Measurements from ENCODE around the gene ALPK3.
"Not testable (repeated sequence)": the region's sequence is repeated elsewhere in the genome, so short reads cannot be mapped to it uniquely, and the experiment has no call there.

Gene ALPK3

DNA sequence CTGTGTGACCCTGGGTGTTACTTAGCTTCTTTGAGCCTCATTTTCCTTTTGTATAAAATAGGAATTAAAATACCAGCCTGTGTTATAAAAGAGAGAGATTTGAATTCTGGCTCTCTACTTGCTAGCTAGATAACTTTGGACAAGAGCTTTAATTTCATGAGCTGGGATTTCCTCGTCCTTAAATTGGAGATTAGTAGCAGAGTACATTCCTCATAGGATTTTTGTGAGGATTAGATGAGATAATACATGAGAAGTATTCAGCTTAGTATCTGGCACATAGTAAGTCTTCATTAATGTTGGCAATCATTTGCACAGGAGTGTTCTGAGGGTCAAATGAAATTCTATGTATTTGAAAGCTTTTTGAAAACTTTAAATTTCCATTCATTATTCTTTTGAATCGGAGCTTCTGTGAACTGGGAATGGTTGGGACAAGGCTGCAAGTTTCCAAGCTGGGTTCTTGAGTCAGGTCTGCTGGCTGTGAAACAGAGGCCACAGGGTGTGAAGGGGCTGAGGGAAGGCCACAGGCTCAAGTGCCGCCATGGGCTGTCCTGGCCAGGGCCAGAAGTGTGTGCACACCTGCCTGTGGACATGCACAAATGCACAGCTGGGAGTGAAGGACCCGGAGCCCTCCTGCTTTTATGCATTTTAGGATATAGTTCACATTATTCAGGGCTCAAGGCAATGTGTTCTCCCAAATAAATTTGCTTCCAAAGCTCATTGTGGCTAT, 17.2 kb downstream of the ALPK3 start:
- Histone ChIP-seq H3K9ac (ENCODE audit: low read depth, low read length) (no peak overlapping the region), H3K27ac (ENCODE audit: low read depth, low read length) (no peak overlapping the region), H3K36me3 (ENCODE audit: control insufficient read depth, insufficient read depth, low read length) (peaks cover 5% of the 10 kb centered on the region; the same call in 1 of the 2 replicates), H3K4me3 (ENCODE audit: low read depth, low read length) (no peak overlapping the region), H3K27me3 (ENCODE audit: control insufficient read depth, insufficient read depth, low read length) (no peaks in the 10 kb centered on the region), H3K9me3 (ENCODE audit: control insufficient read depth, insufficient read depth, low read length) (no peaks in the 10 kb centered on the region), H3K4me1 (ENCODE audit: control insufficient read depth, insufficient read depth, low read length) (no peaks in the 10 kb centered on the region)

DNA sequence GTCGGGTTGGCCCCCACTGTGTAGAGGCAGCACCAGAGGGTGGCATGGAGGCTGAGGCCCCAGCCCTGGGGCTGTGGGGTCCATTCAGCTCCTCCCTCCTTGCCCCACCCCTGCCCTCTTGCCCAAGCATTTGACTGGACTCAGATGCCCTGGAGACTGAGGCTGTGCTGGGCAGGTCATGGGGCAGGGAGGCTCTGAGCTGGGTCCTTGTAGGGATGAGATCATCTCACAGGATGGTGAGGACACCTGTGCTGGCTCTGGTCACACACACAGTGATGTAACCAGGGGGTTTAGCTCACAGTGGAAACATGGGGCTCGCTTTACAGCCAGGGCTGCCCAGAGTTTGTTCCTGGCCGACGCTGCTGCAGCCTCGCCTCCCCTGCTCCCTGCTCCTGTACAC, 17.8 kb downstream of the ALPK3 start:
- Histone ChIP-seq H3K27ac (ENCODE audit: low read depth, low read length) (no peak overlapping the region), H3K9ac (ENCODE audit: low read depth, low read length) (no peak overlapping the region)

GRCh38 chr15:84835661-84836337, 18.6 kb downstream of the ALPK3 start:
- Histone ChIP-seq H3K4me3 (ENCODE audit: low read depth, low read length) (no peak overlapping the region), H3K27me3 (ENCODE audit: control insufficient read depth, insufficient read depth, low read length) (no peaks in the 10 kb centered on the region), H3K36me3 (ENCODE audit: control insufficient read depth, insufficient read depth, low read length) (peaks cover 8% of the 10 kb centered on the region), H3K4me1 (ENCODE audit: control insufficient read depth, insufficient read depth, low read length) (no peaks in the 10 kb centered on the region), H3K27ac (ENCODE audit: low read depth, low read length) (no peak overlapping the region), H3K9me3 (ENCODE audit: control insufficient read depth, insufficient read depth, low read length) (no peaks in the 10 kb centered on the region), H3K9ac (ENCODE audit: low read depth, low read length) (no peak overlapping the region)

More for the DNA sequence above, 17.8 kb downstream of the ALPK3 start:
- H3K4me3 ChIP-seq (ENCODE audit: low read depth, low read length), result no peak overlapping the region
- H3K27me3 ChIP-seq (ENCODE audit: control insufficient read depth, insufficient read depth, low read length), result no peaks in the 10 kb centered on the region
- H3K9me3 ChIP-seq (ENCODE audit: control insufficient read depth, insufficient read depth, low read length), result no peaks in the 10 kb centered on the region
- peaks cover 5% of the 10 kb centered on the region; the same call in 1 of the 2 replicates for H3K36me3 ChIP-seq (ENCODE audit: control insufficient read depth, insufficient read depth, low read length)
- no peaks in the 10 kb centered on the region for H3K4me1 ChIP-seq (ENCODE audit: control insufficient read depth, insufficient read depth, low read length)

- no peak overlapping the region for H3K27ac ChIP-seq (ENCODE audit: low read depth, low read length)
- no peaks in the 10 kb centered on the region for H3K27me3 ChIP-seq (ENCODE audit: control insufficient read depth, insufficient read depth, low read length)
- no peaks in the 10 kb centered on the region for H3K9me3 ChIP-seq (ENCODE audit: control insufficient read depth, insufficient read depth, low read length)
- no peaks in the 10 kb centered on the region for H3K4me1 ChIP-seq (ENCODE audit: control insufficient read depth, insufficient read depth, low read length)
- peaks cover 8% of the 10 kb centered on the region for H3K36me3 ChIP-seq (ENCODE audit: control insufficient read depth, insufficient read depth, low read length)
- no peak overlapping the region for H3K4me3 ChIP-seq (ENCODE audit: low read depth, low read length)
- H3K9ac ChIP-seq (ENCODE audit: low read depth, low read length), result no peak overlapping the region
Measured at GRCh38 chr15:84836844-84837243, 19.7 kb downstream of the ALPK3 start.

DNA sequence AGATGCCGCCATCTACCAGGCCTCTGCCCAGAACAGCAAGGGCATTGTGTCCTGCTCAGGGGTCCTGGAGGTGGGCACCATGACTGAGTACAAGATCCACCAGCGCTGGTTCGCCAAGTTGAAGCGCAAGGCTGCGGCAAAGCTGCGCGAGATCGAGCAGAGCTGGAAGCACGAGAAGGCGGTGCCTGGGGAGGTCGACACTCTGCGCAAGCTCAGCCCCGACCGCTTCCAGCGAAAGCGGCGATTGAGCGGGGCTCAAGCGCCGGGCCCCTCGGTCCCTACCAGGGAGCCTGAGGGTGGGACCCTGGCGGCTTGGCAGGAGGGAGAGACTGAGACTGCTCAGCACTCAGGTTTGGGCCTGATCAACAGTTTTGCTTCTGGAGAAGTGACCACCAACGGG, 22.6 kb downstream of the ALPK3 start:
- Histone ChIP-seq H3K27me3 (ENCODE audit: control insufficient read depth, insufficient read depth, low read length) (no peaks in the 10 kb centered on the region), H3K4me3 (ENCODE audit: low read depth, low read length) (no peak overlapping the region), H3K9ac (ENCODE audit: low read depth, low read length) (no peak overlapping the region), H3K4me1 (ENCODE audit: control insufficient read depth, insufficient read depth, low read length) (no peaks in the 10 kb centered on the region), H3K9me3 (ENCODE audit: control insufficient read depth, insufficient read depth, low read length) (no peaks in the 10 kb centered on the region), H3K36me3 (ENCODE audit: control insufficient read depth, insufficient read depth, low read length) (peaks cover 8% of the 10 kb centered on the region), H3K27ac (ENCODE audit: low read depth, low read length) (no peak overlapping the region)

DNA sequence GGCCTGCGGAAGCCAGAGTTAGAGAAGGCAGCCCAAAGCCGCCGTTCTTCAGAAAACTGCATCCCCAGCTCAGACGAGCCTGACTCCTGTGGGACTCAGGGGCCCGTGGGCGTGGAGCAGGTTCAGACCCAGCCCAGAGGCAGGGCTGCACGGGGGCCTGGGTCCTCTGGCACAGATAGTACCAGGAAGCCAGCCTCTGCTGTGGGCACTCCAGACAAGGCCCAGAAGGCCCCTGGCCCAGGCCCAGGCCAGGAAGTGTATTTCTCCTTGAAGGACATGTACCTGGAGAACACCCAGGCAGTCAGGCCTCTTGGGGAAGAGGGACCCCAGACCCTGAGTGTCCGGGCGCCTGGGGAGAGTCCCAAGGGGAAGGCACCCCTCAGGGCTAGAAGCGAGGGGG, 23.1 kb downstream of the ALPK3 start:
- peaks cover 8% of the 10 kb centered on the region for H3K36me3 ChIP-seq (ENCODE audit: control insufficient read depth, insufficient read depth, low read length)
- H3K4me1 ChIP-seq (ENCODE audit: control insufficient read depth, insufficient read depth, low read length), result no peaks in the 10 kb centered on the region
- H3K27ac ChIP-seq (ENCODE audit: low read depth, low read length), result no peak overlapping the region
- H3K9me3 ChIP-seq (ENCODE audit: control insufficient read depth, insufficient read depth, low read length), result no peaks in the 10 kb centered on the region
- no peaks in the 10 kb centered on the region for H3K27me3 ChIP-seq (ENCODE audit: control insufficient read depth, insufficient read depth, low read length)
- no peak overlapping the region for H3K4me3 ChIP-seq (ENCODE audit: low read depth, low read length)
- no peak overlapping the region for H3K9ac ChIP-seq (ENCODE audit: low read depth, low read length)

GRCh38 chr15:84840741-84841429, 23.7 kb downstream of the ALPK3 start:
- no peaks in the 10 kb centered on the region for H3K27me3 ChIP-seq (ENCODE audit: control insufficient read depth, insufficient read depth, low read length)
- no peak overlapping the region for H3K9ac ChIP-seq (ENCODE audit: low read depth, low read length)
- no peaks in the 10 kb centered on the region for H3K9me3 ChIP-seq (ENCODE audit: control insufficient read depth, insufficient read depth, low read length)
- no peak overlapping the region for H3K4me3 ChIP-seq (ENCODE audit: low read depth, low read length)
- no peak overlapping the region for H3K27ac ChIP-seq (ENCODE audit: low read depth, low read length)
- peaks cover 8% of the 10 kb centered on the region for H3K36me3 ChIP-seq (ENCODE audit: control insufficient read depth, insufficient read depth, low read length)
- no peaks in the 10 kb centered on the region for H3K4me1 ChIP-seq (ENCODE audit: control insufficient read depth, insufficient read depth, low read length)

DNA sequence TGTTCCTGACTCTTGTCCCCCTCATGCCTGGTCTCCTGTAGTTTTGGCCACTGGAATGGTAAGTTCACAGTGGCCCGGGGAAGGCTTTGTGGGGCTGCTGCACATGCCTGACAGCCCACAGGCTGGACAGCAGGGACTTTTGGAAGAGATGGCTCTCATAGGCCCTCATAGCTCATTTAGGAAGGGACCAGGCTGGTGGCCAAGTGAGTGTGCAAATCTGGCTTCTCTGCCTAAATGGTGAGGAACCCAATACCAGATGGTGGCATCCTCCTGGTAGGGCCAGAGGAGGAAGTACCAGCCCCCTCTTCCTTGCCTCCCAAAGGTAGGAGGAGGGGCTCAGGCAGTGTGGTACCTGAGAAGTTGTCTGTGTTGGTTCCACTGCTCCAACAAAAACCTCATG, 25.6 kb downstream of the ALPK3 start:
- H3K27me3 ChIP-seq (ENCODE audit: control insufficient read depth, insufficient read depth, low read length), result no peaks in the 10 kb centered on the region
- H3K9me3 ChIP-seq (ENCODE audit: control insufficient read depth, insufficient read depth, low read length), result no peaks in the 10 kb centered on the region
- no peak overlapping the region for H3K27ac ChIP-seq (ENCODE audit: low read depth, low read length)
- H3K9ac ChIP-seq (ENCODE audit: low read depth, low read length), result no peak overlapping the region
- H3K36me3 ChIP-seq (ENCODE audit: control insufficient read depth, insufficient read depth, low read length), result peaks cover 8% of the 10 kb centered on the region
- H3K4me1 ChIP-seq (ENCODE audit: control insufficient read depth, insufficient read depth, low read length), result no peaks in the 10 kb centered on the region
- no peak overlapping the region for H3K4me3 ChIP-seq (ENCODE audit: low read depth, low read length)

GRCh38 chr15:84844964-84845363, 27.8 kb downstream of the ALPK3 start:
- H3K27ac ChIP-seq (ENCODE audit: low read depth, low read length), result no peak overlapping the region
- peaks cover 3% of the 10 kb centered on the region; the same call in 1 of the 2 replicates for H3K36me3 ChIP-seq (ENCODE audit: control insufficient read depth, insufficient read depth, low read length)
- H3K9ac ChIP-seq (ENCODE audit: low read depth, low read length), result no peak overlapping the region
- no peak overlapping the region for H3K4me3 ChIP-seq (ENCODE audit: low read depth, low read length)
- no peaks in the 10 kb centered on the region for H3K4me1 ChIP-seq (ENCODE audit: control insufficient read depth, insufficient read depth, low read length)
- no peaks in the 10 kb centered on the region for H3K27me3 ChIP-seq (ENCODE audit: control insufficient read depth, insufficient read depth, low read length)
- no peaks in the 10 kb centered on the region for H3K9me3 ChIP-seq (ENCODE audit: control insufficient read depth, insufficient read depth, low read length)

- H3K4me3 ChIP-seq (ENCODE audit: low read depth, low read length); H3K9ac ChIP-seq (ENCODE audit: low read depth, low read length); H3K27me3 ChIP-seq (ENCODE audit: control insufficient read depth, insufficient read depth, low read length); H3K27ac ChIP-seq (ENCODE audit: low read depth, low read length); H3K9me3 ChIP-seq (ENCODE audit: control insufficient read depth, insufficient read depth, low read length); H3K4me1 ChIP-seq (ENCODE audit: control insufficient read depth, insufficient read depth, low read length); H3K36me3 ChIP-seq (ENCODE audit: control insufficient read depth, insufficient read depth, low read length): not testable (repeated sequence)
Measured at GRCh38 chr15:84845631-84846030, 28.5 kb downstream of the ALPK3 start.

DNA sequence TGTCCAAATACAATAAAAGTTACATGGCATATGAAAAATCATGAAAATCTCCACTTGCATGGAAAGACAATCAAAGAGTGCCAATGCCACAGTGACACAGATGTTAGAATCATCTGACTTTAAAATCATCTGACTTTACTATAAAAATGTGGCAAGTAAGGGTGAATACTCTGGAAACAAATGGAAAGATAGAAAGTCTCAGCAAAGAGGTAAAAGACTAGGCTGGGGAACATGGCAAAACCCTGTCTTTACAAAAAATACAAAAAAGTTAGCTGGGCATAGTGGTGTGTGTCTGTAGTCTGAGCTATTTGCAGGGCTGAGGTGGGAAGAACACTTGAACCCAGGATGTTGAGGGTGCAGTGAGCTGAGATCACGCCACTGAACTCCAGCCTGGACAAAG, 29.1 kb downstream of the ALPK3 start:
- no peak overlapping the region for H3K27ac ChIP-seq (ENCODE audit: low read depth, low read length)
- no peak overlapping the region for H3K4me3 ChIP-seq (ENCODE audit: low read depth, low read length)
- H3K4me1 ChIP-seq (ENCODE audit: control insufficient read depth, insufficient read depth, low read length), result no peaks in the 10 kb centered on the region
- no peaks in the 10 kb centered on the region for H3K27me3 ChIP-seq (ENCODE audit: control insufficient read depth, insufficient read depth, low read length)
- H3K9me3 ChIP-seq (ENCODE audit: control insufficient read depth, insufficient read depth, low read length), result no peaks in the 10 kb centered on the region
- H3K9ac ChIP-seq (ENCODE audit: low read depth, low read length), result no peak overlapping the region
- H3K36me3 ChIP-seq (ENCODE audit: control insufficient read depth, insufficient read depth, low read length), result no peaks in the 10 kb centered on the region
